Panc1 (cell line): ENCODE measurements around the gene CACNA2D4. TPM values are rescaled to one million over a fixed set of nuclear protein-coding genes. Genes with fewer than 3 reads are reported as not detected.

Source experiments
- ATAC-seq: fragments of 200-7000 bp; cut with Tn5 transposase; 2 replicates; pipeline ENCODE4 v1.9.1; 2020; ENCODE audit warnings: mild to moderate bottlenecking, moderate library complexity
- BruUV-seq: library from RNA; stranded (reverse); fragments of 400-500 nt; replicated peaks from 2 replicates; lab custom pipeline; 2021; lab: Mats Ljungman, UMichigan
- CTCF ChIA-PET: fragments of 300-600 bp; sonication (Branson Sonifier 250); formaldehyde crosslinking; loops from one replicate; lab custom pipeline; 2022; ENCODE audit warnings: antibody characterized with exemption; lab: Charles Lee
- POLR2A ChIA-PET: fragments of 300-600 bp; sonication (Branson Sonifier 250); formaldehyde crosslinking; loops from one replicate; lab custom pipeline; 2022; ENCODE audit warnings: antibody characterized with exemption; lab: Charles Lee
- DNase-seq: peaks from one replicate; pipeline ENCODE4 v3.0.0-alpha.2; 2010; ENCODE audit warnings: low read depth, low spot score
- H3K27ac ChIP-seq: 2 replicates; pipeline ENCODE4 v1.5.1; 2011; ENCODE audit warnings: mild to moderate bottlenecking, low read length, inconsistent platforms
- H3K27me3 ChIP-seq: fragments of 200-500 bp; sonication (Bioruptor generic); 2 replicates; pipeline ENCODE4 v1.6.0; 2014; ENCODE audit warnings: low read length, inconsistent platforms; ENCODE audit not compliant: control insufficient read depth, insufficient read depth
- H3K36me3 ChIP-seq: fragments of 200-500 bp; sonication (Bioruptor generic); 2 replicates; pipeline ENCODE4 v1.5.1; 2014; ENCODE audit warnings: inconsistent platforms, mild to moderate bottlenecking, low read length, moderate library complexity; ENCODE audit not compliant: control insufficient read depth, insufficient read depth
- H3K4me1 ChIP-seq: 2 replicates; pipeline ENCODE4 v1.5.1; 2011; ENCODE audit warnings: inconsistent platforms, mild to moderate bottlenecking, low read length, moderate library complexity; ENCODE audit not compliant: control insufficient read depth, insufficient read depth
- H3K4me3 ChIP-seq, 2 experiments: 2 replicates each; pipeline ENCODE4 v1.5.1; 2011 to 2012; ENCODE audit warnings: low read depth in 2 of 2, low read length in 2 of 2, mild to moderate bottlenecking in 2 of 2, inconsistent platforms in 1 of 2, moderate library complexity in 1 of 2
- H3K9me3 ChIP-seq: fragments of 200-500 bp; sonication (Bioruptor generic); 2 replicates; pipeline ENCODE4 v1.5.1; 2014; ENCODE audit warnings: low read depth, mild to moderate bottlenecking, inconsistent platforms, low read length, moderate library complexity; ENCODE audit not compliant: control insufficient read depth, insufficient read depth
- POLR2AphosphoS5 ChIP-seq: IDR thresholded peaks from 2 replicates; pipeline ENCODE4 v1.6.1; 2012; ENCODE audit warnings: mild to moderate bottlenecking, low read depth, low read length, moderate library complexity
- SIN3A ChIP-seq: IDR thresholded peaks from 2 replicates; pipeline ENCODE4 v1.6.1; 2012; ENCODE audit warnings: low read depth, mild to moderate bottlenecking, low read length, moderate library complexity, borderline replicate concordance; ENCODE audit not compliant: insufficient read depth
- TCF7L2 ChIP-seq: IDR thresholded peaks from 2 replicates; pipeline ENCODE4 v1.6.1; 2011; ENCODE audit warnings: mild to moderate bottlenecking, low read depth, low read length, inconsistent platforms
- in situ Hi-C: cut with HindIII; loops from 2 replicates; pipeline ENCODE4 v1.10.0; 2016; ENCODE audit warnings: low sequenced_read_pairs, low pct_unique_long_range_greater_than_20kb
- intact Hi-C: fragments of 100-400 bp; cut with micrococcal nuclease; formaldehyde crosslinking; loops from one replicate; pipeline ENCODE4 v1.10.0; 2022; ENCODE audit not compliant: unreplicated experiment
- total RNA-seq: library from RNA; stranded (reverse); gene quantifications from one replicate; pipeline ENCODE4 v1.2.1, GENCODE V29; 2021; ENCODE audit not compliant: unreplicated experiment
- TF ChIP-seq, protein P1 (sequence below), 2 experiments: IDR thresholded peaks; 2 replicates each; pipeline ENCODE4 v1.6.1; 2011 to 2012; ENCODE audit warnings: low read depth in 2 of 2, control low read depth in 1 of 2, low read length in 1 of 2, mild to moderate bottlenecking in 1 of 2, moderate library complexity in 1 of 2; ENCODE audit not compliant: insufficient read depth in 1 of 2
- TF ChIP-seq, protein P2 (sequence below): fragments of 450-650 bp; IDR thresholded peaks from 2 replicates; pipeline ENCODE4 v1.5.1; 2017; ENCODE audit warnings: mild to moderate bottlenecking

Gene CACNA2D4
- total RNA-seq, 1 experiment from 2014 or later: 0.15 TPM

DNA sequence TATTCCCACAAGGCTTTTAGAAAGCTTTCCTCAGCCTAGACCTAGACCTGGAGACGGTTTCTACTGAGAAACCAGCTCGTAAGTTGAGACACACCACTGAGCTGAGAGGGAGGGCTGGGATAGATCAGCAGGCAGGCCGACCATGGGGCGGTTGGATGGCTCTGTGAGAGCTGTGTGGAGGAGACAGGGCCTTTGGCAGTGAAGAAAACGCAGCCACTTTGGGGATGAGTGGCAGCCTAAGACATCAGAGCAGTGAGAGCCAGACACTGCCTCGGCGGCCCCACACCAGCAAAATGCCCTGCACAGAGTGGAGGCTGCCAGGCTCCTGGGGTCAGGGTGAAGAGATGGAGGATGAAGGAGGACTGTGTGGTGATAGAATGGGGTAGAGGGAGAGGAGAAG lies 46.0 kb downstream of the CACNA2D4 start:
- H3K4me1 ChIP-seq: no peaks in the 10 kb centered on the region
- no peak overlapping the region for H3K27ac ChIP-seq
- H3K4me3 ChIP-seq: no peak overlapping the region
- DNase-seq (no peak), ATAC-seq (no peak)
- no peaks in the 10 kb centered on the region for H3K9me3 ChIP-seq
- no peaks in the 10 kb centered on the region for H3K27me3 ChIP-seq
- POLR2A ChIA-PET: no interaction called here
- BruUV-seq: no TSS peak
- TF ChIP-seq, protein P1, sequence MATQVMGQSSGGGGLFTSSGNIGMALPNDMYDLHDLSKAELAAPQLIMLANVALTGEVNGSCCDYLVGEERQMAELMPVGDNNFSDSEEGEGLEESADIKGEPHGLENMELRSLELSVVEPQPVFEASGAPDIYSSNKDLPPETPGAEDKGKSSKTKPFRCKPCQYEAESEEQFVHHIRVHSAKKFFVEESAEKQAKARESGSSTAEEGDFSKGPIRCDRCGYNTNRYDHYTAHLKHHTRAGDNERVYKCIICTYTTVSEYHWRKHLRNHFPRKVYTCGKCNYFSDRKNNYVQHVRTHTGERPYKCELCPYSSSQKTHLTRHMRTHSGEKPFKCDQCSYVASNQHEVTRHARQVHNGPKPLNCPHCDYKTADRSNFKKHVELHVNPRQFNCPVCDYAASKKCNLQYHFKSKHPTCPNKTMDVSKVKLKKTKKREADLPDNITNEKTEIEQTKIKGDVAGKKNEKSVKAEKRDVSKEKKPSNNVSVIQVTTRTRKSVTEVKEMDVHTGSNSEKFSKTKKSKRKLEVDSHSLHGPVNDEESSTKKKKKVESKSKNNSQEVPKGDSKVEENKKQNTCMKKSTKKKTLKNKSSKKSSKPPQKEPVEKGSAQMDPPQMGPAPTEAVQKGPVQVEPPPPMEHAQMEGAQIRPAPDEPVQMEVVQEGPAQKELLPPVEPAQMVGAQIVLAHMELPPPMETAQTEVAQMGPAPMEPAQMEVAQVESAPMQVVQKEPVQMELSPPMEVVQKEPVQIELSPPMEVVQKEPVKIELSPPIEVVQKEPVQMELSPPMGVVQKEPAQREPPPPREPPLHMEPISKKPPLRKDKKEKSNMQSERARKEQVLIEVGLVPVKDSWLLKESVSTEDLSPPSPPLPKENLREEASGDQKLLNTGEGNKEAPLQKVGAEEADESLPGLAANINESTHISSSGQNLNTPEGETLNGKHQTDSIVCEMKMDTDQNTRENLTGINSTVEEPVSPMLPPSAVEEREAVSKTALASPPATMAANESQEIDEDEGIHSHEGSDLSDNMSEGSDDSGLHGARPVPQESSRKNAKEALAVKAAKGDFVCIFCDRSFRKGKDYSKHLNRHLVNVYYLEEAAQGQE (IDR thresholded peaks at IDR 0.05; ENCODE audit: insufficient read depth in 1 of 2, low read depth in 2 of 2, low read length in 1 of 2): no peak
- no peaks in the 10 kb centered on the region for H3K36me3 ChIP-seq
- intact Hi-C loops (no loop called here), in situ Hi-C loops (no loop called here)
- CTCF ChIA-PET: no interaction called here

DNA sequence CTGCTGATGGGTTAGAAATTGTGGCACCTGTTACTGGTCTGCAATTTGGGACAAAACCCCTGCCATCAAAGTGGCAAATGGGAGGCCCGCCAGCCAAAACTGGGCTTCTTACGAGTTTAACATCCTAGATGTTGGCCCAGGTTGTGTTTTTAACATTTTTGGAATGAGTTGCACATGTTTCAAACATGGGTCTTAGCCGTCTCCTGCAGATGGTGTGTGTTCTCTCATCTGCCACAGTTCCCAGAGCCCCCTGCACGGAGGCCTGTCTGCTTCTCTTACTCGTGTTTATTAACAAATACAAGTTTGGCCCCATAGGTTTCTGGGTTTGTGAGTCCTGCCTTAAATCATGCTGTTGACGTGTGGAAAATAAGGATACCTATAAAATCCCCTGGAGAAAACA lies 46.5 kb downstream of the CACNA2D4 start:
- no TSS peak for BruUV-seq
- CTCF ChIA-PET: no interaction called here
- in situ Hi-C loops (no loop called here), intact Hi-C loops (no loop called here)
- Histone ChIP-seq H3K9me3 (no peaks in the 10 kb centered on the region), H3K4me3 (no peak overlapping the region), H3K27ac (no peak overlapping the region), H3K36me3 (no peaks in the 10 kb centered on the region), H3K27me3 (no peaks in the 10 kb centered on the region), H3K4me1 (no peaks in the 10 kb centered on the region)
- POLR2A ChIA-PET: no interaction called here
- ATAC-seq (no peak), DNase-seq (no peak)
- TF ChIP-seq POLR2AphosphoS5: no peak
- TF ChIP-seq TCF7L2: no peak
- TF ChIP-seq SIN3A: no peak
- TF ChIP-seq, protein P2, sequence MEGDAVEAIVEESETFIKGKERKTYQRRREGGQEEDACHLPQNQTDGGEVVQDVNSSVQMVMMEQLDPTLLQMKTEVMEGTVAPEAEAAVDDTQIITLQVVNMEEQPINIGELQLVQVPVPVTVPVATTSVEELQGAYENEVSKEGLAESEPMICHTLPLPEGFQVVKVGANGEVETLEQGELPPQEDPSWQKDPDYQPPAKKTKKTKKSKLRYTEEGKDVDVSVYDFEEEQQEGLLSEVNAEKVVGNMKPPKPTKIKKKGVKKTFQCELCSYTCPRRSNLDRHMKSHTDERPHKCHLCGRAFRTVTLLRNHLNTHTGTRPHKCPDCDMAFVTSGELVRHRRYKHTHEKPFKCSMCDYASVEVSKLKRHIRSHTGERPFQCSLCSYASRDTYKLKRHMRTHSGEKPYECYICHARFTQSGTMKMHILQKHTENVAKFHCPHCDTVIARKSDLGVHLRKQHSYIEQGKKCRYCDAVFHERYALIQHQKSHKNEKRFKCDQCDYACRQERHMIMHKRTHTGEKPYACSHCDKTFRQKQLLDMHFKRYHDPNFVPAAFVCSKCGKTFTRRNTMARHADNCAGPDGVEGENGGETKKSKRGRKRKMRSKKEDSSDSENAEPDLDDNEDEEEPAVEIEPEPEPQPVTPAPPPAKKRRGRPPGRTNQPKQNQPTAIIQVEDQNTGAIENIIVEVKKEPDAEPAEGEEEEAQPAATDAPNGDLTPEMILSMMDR: no peak
- TF ChIP-seq, protein P1 (IDR thresholded peaks at IDR 0.05; ENCODE audit: insufficient read depth in 1 of 2, low read depth in 2 of 2, low read length in 1 of 2): no peak
